ENCODE results near the gene ZBTB7C. TPM values are rescaled to one million over a fixed set of nuclear protein-coding genes. Genes with fewer than 3 reads are reported as not detected.

The ZBTB7C gene
- total RNA-seq, 1 donor from 2014 or later: 0.67 TPM

DNA sequence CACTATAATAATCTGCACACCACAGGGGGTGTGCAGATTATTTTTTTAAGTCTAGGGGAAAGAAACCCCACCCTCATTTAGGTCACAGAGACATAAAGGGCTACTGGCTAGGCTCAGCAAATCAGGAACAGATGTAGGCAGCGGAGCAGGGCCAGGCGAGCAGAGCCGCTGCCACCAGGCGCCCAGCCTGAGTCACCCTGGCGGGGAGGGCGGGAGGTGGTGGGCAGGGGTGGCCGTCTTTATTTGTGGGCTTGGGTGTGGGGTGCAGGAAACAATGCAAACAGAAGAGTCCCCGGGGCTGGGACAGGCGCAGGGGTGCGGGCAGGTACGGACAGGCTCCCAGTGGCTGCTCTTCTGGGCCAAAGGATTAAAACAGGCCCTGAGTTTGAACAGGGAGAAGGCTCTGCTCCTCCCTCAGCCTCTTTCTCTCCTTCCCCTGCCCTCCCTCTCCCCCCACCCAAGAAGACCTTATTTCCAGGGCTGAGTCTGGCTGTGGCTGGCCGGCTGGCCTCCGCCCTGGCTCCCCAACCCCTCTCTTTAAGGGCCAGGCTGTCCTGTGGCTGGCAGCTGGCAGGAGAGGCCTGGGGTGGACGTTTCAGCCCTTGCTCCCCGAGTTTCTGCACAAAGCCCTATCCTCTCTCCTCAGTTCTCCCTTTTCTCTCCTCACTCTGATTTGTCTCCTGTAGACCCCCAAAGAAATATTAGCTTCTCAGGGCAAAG, 335.8 kb downstream of the ZBTB7C start:
- TF ChIP-seq CTCF (IDR thresholded peaks at IDR 0.05; ENCODE audit: unreplicated experiment): no peak
- Mint-ChIP-seq H3K27me3 (ENCODE audit: unreplicated experiment) (peaks cover 1% of the 10 kb centered on the region), H3K4me3 (ENCODE audit: unreplicated experiment) (no peak overlapping the region), H3K27ac (ENCODE audit: unreplicated experiment) (peak overlapping the region; percentile 89), H3K9me3 (ENCODE audit: unreplicated experiment) (no peaks in the 10 kb centered on the region), H3K4me1 (ENCODE audit: unreplicated experiment) (peaks cover 40% of the 10 kb centered on the region), H3K36me3 (ENCODE audit: low read depth, unreplicated experiment) (no peaks in the 10 kb centered on the region)
- no peak for DNase-seq (ENCODE audit: low spot score)

GRCh38 chr18:48072428-48073204, 336.6 kb downstream of the ZBTB7C start:
- Mint-ChIP-seq H3K27ac (ENCODE audit: unreplicated experiment) (peak overlapping the region; percentile 89), H3K36me3 (ENCODE audit: low read depth, unreplicated experiment) (no peaks in the 10 kb centered on the region), H3K27me3 (ENCODE audit: unreplicated experiment) (peaks cover 1% of the 10 kb centered on the region), H3K9me3 (ENCODE audit: unreplicated experiment) (no peaks in the 10 kb centered on the region), H3K4me3 (ENCODE audit: unreplicated experiment) (no peak overlapping the region), H3K4me1 (ENCODE audit: unreplicated experiment) (peaks cover 40% of the 10 kb centered on the region)
- peak; percentile 19 for DNase-seq (ENCODE audit: low spot score)
- no peak for TF ChIP-seq CTCF (IDR thresholded peaks at IDR 0.05; ENCODE audit: unreplicated experiment)

GRCh38 chr18:48068916-48069445, 340.2 kb downstream of the ZBTB7C start:
- Mint-ChIP-seq H3K9me3 (ENCODE audit: unreplicated experiment) (no peaks in the 10 kb centered on the region), H3K4me3 (ENCODE audit: unreplicated experiment) (no peak overlapping the region), H3K27ac (ENCODE audit: unreplicated experiment) (no peak overlapping the region), H3K36me3 (ENCODE audit: low read depth, unreplicated experiment) (no peaks in the 10 kb centered on the region), H3K4me1 (ENCODE audit: unreplicated experiment) (peaks cover 25% of the 10 kb centered on the region), H3K27me3 (ENCODE audit: unreplicated experiment) (peaks cover 1% of the 10 kb centered on the region)
- no peak for DNase-seq (ENCODE audit: low spot score)
- no peak for TF ChIP-seq CTCF (IDR thresholded peaks at IDR 0.05; ENCODE audit: unreplicated experiment)

DNA sequence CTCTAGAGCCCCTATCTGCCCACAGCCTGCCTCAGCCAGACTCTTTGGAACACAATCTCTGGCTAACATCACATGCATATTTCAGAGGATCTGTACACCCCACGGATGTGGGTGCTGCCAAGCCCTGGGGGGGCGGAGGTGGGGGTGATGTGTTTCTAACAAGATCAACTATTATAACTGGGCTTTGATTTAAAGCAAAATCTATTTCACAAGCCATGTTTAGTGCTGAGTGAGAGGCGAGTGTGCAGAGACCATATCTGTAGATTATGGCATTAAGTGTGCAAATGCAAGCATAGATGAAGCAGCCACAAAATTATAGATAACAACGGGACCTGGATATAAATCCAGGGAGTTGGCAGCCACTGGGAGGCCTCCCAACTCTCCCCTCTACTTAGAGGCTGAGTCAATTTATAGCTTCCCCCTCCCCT, 342.9 kb downstream of the ZBTB7C start:
- H3K4me1 Mint-ChIP-seq (ENCODE audit: unreplicated experiment): peaks cover 7% of the 10 kb centered on the region
- peaks cover 3% of the 10 kb centered on the region for H3K27me3 Mint-ChIP-seq (ENCODE audit: unreplicated experiment)
- no peak overlapping the region for H3K4me3 Mint-ChIP-seq (ENCODE audit: unreplicated experiment)
- no peaks in the 10 kb centered on the region for H3K9me3 Mint-ChIP-seq (ENCODE audit: unreplicated experiment)
- no peak for DNase-seq (ENCODE audit: low spot score)
- no peak for TF ChIP-seq CTCF (IDR thresholded peaks at IDR 0.05; ENCODE audit: unreplicated experiment)
- H3K36me3 Mint-ChIP-seq (ENCODE audit: low read depth, unreplicated experiment): no peaks in the 10 kb centered on the region
- no peak overlapping the region for H3K27ac Mint-ChIP-seq (ENCODE audit: unreplicated experiment)

- Mint-ChIP-seq H3K4me1 (ENCODE audit: unreplicated experiment) (peaks cover 5% of the 10 kb centered on the region), H3K36me3 (ENCODE audit: low read depth, unreplicated experiment) (no peaks in the 10 kb centered on the region), H3K27me3 (ENCODE audit: unreplicated experiment) (peaks cover 2% of the 10 kb centered on the region), H3K9me3 (ENCODE audit: unreplicated experiment) (no peaks in the 10 kb centered on the region), H3K4me3 (ENCODE audit: unreplicated experiment) (no peak overlapping the region), H3K27ac (ENCODE audit: unreplicated experiment) (no peak overlapping the region)
- TF ChIP-seq CTCF (IDR thresholded peaks at IDR 0.05; ENCODE audit: unreplicated experiment): no peak
- no peak for DNase-seq (ENCODE audit: low spot score)
These were observed 343.6 kb downstream of the ZBTB7C start for GRCh38 chr18:48065601-48065995.

Measured in endothelial cell (in vitro differentiated cells).